ENCODE results near the gene RGPD8.

DNA sequence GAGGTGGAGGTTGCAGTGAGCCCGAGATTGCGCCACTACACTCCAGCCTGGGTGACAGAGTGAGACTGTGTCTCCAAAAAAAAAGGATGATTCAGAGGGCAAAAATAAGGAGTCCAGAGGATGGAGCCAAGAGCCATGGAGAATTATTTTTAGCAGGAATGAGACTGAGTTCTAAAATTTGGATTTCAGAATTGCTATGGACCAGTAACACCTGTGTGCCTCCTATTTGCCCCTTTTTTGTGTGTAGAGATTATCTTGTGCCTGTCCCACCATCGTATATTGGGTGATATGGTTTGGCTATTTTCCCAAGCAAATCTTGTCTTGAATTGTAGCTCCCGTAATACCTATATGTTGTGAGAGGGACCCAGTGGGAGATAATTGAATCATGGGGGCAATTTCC lies 16.4 kb upstream of the RGPD8 start:
- TF ChIP-seq CTCF (conservative IDR thresholded peaks at IDR 0.05; ENCODE audit: low read length) (no peak), EZH2phosphoT487 (IDR thresholded peaks at IDR 0.05; ENCODE audit: borderline replicate concordance, low read depth, low read length) (no peak)

Measured in OCI-LY7 (cell line).